ENCODE data around the gene ARNT2.
"Not testable (repeated sequence)": the region's sequence is repeated elsewhere in the genome, so short reads cannot be mapped to it uniquely, and the experiment has no call there.

Gene ARNT2

GRCh38 chr15:80404057-80404760 lies at the start of gene ARNT2:
ARNT2 (plus strand) TSS chr15:80404382; CDS start chr15:80404516, 134 bp downstream.
- DNase-seq (ENCODE audit: low spot score): peak; percentile 25

- DNase-seq (ENCODE audit: low spot score): peak; percentile 16
Measured at GRCh38 chr15:80367094-80367493, 37.1 kb upstream of the ARNT2 start.

GRCh38 chr15:80367661-80368060 lies 36.5 kb upstream of the ARNT2 start:
- no peak for DNase-seq (ENCODE audit: low spot score)

GRCh38 chr15:80371924-80372323 lies 32.3 kb upstream of the ARNT2 start:
- no peak for DNase-seq (ENCODE audit: low spot score)

GRCh38 chr15:80374441-80374840 lies 29.7 kb upstream of the ARNT2 start:
- no peak for DNase-seq (ENCODE audit: low spot score)

GRCh38 chr15:80375968-80376891 lies 28.0 kb upstream of the ARNT2 start:
- no peak for DNase-seq (ENCODE audit: low spot score)

- DNase-seq (ENCODE audit: low spot score): no peak
Measured at GRCh38 chr15:80379693-80380092, 24.5 kb upstream of the ARNT2 start.

GRCh38 chr15:80380154-80380553 lies 24.0 kb upstream of the ARNT2 start:
- no peak for DNase-seq (ENCODE audit: low spot score)

- DNase-seq (ENCODE audit: low spot score): no peak
Measured at GRCh38 chr15:80382285-80382684, 21.9 kb upstream of the ARNT2 start.

GRCh38 chr15:80384432-80384831 lies 19.8 kb upstream of the ARNT2 start:
- no peak for DNase-seq (ENCODE audit: low spot score)

GRCh38 chr15:80386151-80386550 lies 18.0 kb upstream of the ARNT2 start:
- DNase-seq (ENCODE audit: low spot score): no peak

GRCh38 chr15:80388326-80388725 lies 15.9 kb upstream of the ARNT2 start:
- no peak for DNase-seq (ENCODE audit: low spot score)

GRCh38 chr15:80389370-80389769 lies 14.8 kb upstream of the ARNT2 start:
- DNase-seq (ENCODE audit: low spot score): no peak

GRCh38 chr15:80390942-80391341 lies 13.2 kb upstream of the ARNT2 start:
- not testable (repeated sequence) for DNase-seq (ENCODE audit: low spot score)

- DNase-seq (ENCODE audit: low spot score): no peak
Measured at GRCh38 chr15:80395616-80396015, 8.6 kb upstream of the ARNT2 start.

- no peak for DNase-seq (ENCODE audit: low spot score)
Measured at GRCh38 chr15:80396096-80396495, 8.1 kb upstream of the ARNT2 start.

- DNase-seq (ENCODE audit: low spot score): no peak
Measured at GRCh38 chr15:80399508-80399907, 4.7 kb upstream of the ARNT2 start.

GRCh38 chr15:80401456-80401855 lies 2.7 kb upstream of the ARNT2 start:
- DNase-seq (ENCODE audit: low spot score): no peak

GRCh38 chr15:80402339-80402738 lies 1.8 kb upstream of the ARNT2 start:
- no peak for DNase-seq (ENCODE audit: low spot score)

- DNase-seq (ENCODE audit: low spot score): peak; percentile 45
Measured at GRCh38 chr15:80403712-80404056, 498 bp upstream of the ARNT2 start.

- peak; percentile 74 for DNase-seq (ENCODE audit: low spot score)
Measured at GRCh38 chr15:80404761-80405553, 775 bp downstream of the ARNT2 start.

GRCh38 chr15:80405554-80405850 lies 1.3 kb downstream of the ARNT2 start:
- no peak for DNase-seq (ENCODE audit: low spot score)

- no peak for DNase-seq (ENCODE audit: low spot score)
Measured at GRCh38 chr15:80405970-80406369, 1.8 kb downstream of the ARNT2 start.
